CD4-positive, alpha-beta T cell treated with Interleukin-15 for 4 hours (primary cell): Measurements from ENCODE around the gene PIGBOS1.
"Not testable (repeated sequence)": the region's sequence is repeated elsewhere in the genome, so short reads cannot be mapped to it uniquely, and the experiment has no call there.

ENCODE experiments used
- DNase-seq: peaks from one replicate; pipeline ENCODE4 v3.0.0-alpha.2; 2020; ENCODE audit warnings: low spot score

The PIGBOS1 gene

DNA sequence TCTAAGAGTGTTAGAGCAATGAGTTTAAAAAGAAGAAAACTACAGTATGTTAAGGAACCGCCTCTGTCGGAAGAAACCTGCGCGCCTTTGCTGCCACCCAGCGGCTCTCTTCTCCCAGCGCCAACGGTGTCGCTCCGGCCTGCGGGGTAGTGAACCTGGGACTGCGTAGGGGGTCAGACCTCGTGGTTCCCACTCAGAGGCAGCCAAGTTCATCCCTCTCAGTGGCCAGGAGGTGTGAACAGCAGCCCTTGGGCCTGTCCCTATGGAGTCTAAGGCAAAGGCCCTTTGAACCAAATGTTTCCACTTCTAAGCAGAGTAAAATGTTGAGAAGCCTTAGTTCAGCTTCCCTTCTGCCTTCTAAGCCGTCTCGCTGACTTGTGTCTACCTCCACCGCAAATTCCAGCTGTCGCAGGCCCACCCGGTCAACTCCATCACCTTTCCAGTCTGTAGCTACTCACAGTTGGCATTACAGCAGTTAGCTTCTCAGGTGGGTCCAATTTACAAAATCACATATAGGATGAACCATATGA is 28.3 kb downstream of the PIGBOS1 start:
- DNase-seq = peak; percentile 86

- DNase-seq = peak; percentile 70
Observed at GRCh38 chr15:55289746-55290527, 29.0 kb downstream of the PIGBOS1 start, which contains the start of gene RAB27A. TSS of gene RAB27A (minus strand) at chr15:55289813. CDS start at chr15:55234934, 54,879 bp downstream.

- no peak for DNase-seq
Observed at GRCh38 chr15:55289011-55289745, 29.7 kb downstream of the PIGBOS1 start.

- no peak for DNase-seq
Observed at GRCh38 chr15:55288006-55288717, 30.8 kb downstream of the PIGBOS1 start.

GRCh38 chr15:55286442-55287189 is 32.3 kb downstream of the PIGBOS1 start:
- DNase-seq = not testable (repeated sequence)

DNA sequence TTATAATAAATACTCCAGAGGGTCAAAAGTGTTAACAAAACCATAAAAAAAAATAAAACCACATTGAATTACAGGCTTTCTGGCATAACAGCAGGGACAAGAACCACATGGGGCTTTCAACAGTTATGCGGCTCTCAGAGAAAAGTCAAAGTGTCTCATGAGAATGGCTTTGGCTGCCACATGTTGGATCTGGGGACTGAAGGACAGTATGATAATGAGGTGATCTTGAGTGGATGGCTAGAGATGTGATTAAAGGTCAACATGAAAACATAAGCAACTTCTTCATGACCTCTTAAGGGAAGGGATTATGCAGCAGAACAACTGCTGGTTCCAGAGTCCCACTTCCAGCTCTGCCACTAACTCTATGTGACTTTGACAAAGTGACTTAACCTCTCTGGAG is 34.5 kb downstream of the PIGBOS1 start:
- DNase-seq = no peak

DNA sequence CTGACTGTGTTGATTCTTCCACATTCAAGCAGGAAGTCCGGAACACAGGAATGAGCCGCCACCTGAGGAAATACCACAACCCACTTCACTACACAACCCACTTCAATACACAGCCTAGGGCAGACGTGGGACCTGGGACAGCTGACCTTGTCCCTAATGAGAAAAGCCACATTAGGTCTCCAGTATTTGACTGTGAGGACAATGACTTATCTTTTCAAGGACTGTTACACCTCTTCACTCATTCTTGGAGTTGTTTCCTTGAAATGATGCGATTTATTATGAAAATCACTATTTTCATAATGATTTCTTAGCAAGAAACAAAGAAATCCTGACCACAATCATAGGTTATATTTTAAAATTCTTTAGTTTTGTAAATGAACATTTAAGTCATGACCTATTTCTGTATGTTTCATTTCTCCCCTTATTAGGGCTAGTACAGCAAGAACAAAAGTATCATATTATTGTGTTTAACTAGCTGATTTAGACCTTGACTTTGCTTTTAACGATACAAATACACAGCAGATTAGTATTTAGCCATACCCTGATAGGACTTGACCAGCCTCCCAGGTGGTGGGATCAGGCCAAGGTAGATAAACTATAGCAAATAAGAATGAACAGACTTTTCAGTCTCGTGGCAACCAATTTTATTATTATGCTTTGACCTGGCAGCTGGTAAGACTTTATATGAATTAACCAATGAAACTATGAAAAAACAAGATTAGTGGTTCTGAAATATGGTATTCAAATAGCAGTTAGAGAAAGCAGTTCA is 35.4 kb downstream of the PIGBOS1 start:
- no peak for DNase-seq

- DNase-seq = peak; percentile 56
Observed at GRCh38 chr15:55282284-55282833, 36.6 kb downstream of the PIGBOS1 start.

GRCh38 chr15:55281517-55282228 is 37.2 kb downstream of the PIGBOS1 start:
- no peak for DNase-seq

DNA sequence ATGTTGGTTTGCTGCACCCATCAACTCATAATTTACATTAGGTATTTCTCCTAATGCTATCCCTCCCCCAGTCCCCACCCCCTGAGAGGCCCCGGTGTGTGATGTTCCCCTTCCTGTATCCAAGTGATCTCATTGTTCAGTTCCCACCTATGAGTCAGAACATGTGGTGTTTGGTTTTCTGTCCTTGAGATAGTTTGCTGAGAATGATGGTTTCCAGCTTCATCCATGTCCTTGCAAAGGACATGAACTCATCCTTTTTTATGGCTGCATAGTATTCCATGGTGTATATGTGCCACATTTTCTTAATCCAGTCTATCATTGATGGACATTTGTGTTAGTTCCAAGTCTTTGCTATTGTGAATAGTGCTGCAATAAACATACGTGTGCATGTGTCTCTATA is 38.3 kb downstream of the PIGBOS1 start:
- DNase-seq = peak; percentile 55

DNA sequence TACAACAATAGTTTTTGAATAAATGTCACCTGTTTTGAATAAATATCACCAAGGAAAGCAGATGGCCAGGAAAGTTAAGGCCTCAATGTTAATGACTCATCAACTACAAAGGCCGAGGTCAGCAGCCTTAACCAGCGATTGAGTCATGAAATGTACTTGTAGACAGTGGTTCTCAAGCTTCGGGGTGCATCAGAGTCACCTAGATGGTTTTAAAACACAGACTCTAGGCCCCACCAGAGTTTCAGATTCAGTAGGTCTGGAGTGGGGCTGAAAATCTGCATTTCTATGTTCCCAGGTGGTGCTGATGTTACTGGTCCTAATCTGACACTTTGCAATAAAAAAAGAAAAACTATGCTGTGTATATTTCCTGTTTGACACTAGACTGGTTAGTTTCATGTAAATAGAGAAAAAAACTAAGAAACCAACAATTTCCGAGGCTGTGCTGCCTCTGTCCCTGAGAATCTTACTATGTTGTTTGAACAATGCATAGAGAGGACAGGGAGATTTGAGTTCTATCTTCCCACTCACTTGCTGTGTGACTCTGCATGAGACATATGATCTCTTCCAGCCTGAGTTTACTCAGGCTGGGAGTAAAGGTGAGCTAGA is 39.1 kb downstream of the PIGBOS1 start:
- DNase-seq = peak; percentile 82

- no peak for DNase-seq
Observed at GRCh38 chr15:55279100-55279745, 39.7 kb downstream of the PIGBOS1 start.

DNA sequence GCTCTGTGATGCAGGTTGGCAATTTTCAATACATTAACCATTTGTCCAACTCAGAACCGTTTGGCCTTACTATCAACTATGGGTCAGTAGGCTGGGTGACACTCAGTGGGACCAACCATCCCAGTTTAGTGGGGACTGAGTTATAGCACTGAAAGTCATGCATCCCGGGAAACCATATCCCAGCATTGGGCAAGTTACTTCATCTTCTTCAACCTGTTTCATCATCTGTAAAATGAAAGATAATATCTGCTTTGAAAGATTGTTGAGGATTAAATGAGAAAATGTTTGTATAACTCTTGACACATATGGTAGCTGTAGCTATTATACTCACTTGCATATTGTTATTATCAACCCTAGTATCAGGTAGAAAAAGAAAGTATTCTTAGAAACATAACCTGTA is 41.2 kb downstream of the PIGBOS1 start:
- no peak for DNase-seq

GRCh38 chr15:55277116-55277564 is 41.8 kb downstream of the PIGBOS1 start:
- DNase-seq = peak; percentile 70

GRCh38 chr15:55276324-55276723 is 42.6 kb downstream of the PIGBOS1 start:
- no peak for DNase-seq

GRCh38 chr15:55270291-55270690 is 48.6 kb downstream of the PIGBOS1 start:
- no peak for DNase-seq

- DNase-seq = no peak
Observed at GRCh38 chr15:55268176-55268695, 50.7 kb downstream of the PIGBOS1 start.

DNA sequence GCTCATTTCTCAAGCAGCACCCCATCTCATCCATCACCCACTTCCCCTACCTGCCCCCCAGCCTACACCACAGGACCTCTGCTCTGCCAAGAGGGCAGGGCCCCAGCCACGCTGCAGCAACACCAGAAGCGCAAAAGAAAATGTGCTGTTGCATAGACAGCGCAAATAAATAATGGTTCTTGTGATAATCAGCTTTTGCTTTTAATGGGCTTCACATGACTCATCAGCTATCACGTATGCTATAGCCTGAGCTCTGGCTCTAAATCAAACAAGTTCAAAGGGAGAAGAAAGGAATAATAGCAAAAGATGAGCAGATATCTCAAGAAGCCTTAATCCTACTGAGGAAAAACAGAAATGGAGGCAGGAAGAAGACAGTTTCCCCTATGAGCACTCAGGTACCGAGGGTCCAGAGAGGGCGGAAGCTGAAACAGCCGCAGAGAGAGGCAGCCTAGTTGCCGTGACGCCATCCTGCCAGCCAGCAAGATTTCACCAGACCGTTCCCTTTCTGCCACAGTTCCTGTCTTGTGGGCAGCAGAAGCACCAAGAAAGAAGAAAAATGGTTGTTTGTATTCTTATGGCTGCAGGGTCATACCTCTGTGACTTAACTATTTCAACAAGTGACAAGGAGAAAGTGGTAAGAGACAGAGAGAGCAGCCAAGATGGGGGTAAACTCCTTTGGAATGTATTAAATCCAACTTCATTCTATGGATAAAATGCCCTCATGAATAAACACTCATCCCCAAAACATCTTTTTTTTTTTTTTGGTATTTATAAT is 51.3 kb downstream of the PIGBOS1 start:
- DNase-seq = peak; percentile 73
